SK-N-SH (cell line): Measurements from ENCODE around the gene USH1G. TPM values are rescaled to one million over a fixed set of nuclear protein-coding genes. Genes with fewer than 3 reads are reported as not detected.

Source experiments
- CTCF ChIA-PET: fragments of 300-600, 350-600 bp; formaldehyde crosslinking; extraction: SDS; loops from one replicate; lab custom pipeline; 2021; lab: Yijun Ruan, JAX
- POLR2A ChIA-PET: fragments of 350-600 bp; sonication (Branson Sonifier 250); formaldehyde crosslinking; extraction: SDS; loops from one replicate; lab custom pipeline; 2020; ENCODE audit warnings: antibody characterized with exemption, inconsistent platforms; lab: Yijun Ruan, JAX
- DNase-seq: peaks from one replicate; pipeline ENCODE4 v3.0.0; 2012
- H2AFZ ChIP-seq: fragments of 200-600 bp; sonication (generic); 2 replicates; pipeline ENCODE4 v1.8.1; 2016; ENCODE audit warnings: antibody characterized with exemption, mild to moderate bottlenecking, low read depth
- H3F3A ChIP-seq: fragments of 200-600 bp; sonication (generic); replicated peaks from 2 replicates; pipeline ENCODE3; 2016; ENCODE audit warnings: antibody characterized with exemption, mild to moderate bottlenecking; ENCODE audit not compliant: insufficient read depth
- H3K27ac ChIP-seq, 2 experiments: fragments of 200-500 bp in 1 of 2; fragments of 200-600 bp in 1 of 2; sonication (Bioruptor generic) in 1 of 2; sonication (generic), shearing (Covaris generic) in 1 of 2; 2 replicates each; pipeline versions ENCODE4 v1.5.1 to v1.6.1; 2014 to 2016; ENCODE audit warnings: low read depth in 2 of 2, inconsistent platforms in 1 of 2, low read length in 1 of 2, mild to moderate bottlenecking in 1 of 2, mixed read lengths in 1 of 2
- H3K27me3 ChIP-seq: fragments of 200-600 bp; sonication (generic), shearing (Covaris generic); 2 replicates; pipeline ENCODE4 v1.6.1; 2016; ENCODE audit warnings: mixed run types; ENCODE audit not compliant: insufficient read depth
- H3K36me3 ChIP-seq, 2 experiments: fragments of 200-500 bp in 1 of 2; fragments of 200-600 bp in 1 of 2; sonication (Bioruptor generic) in 1 of 2; sonication (generic) in 1 of 2; replicated peaks in 1 of 2; 2 replicates each; pipeline versions ENCODE3 to v1.5.1; 2014 to 2016; ENCODE audit warnings: low read length in 1 of 2, mild to moderate bottlenecking in 1 of 2; ENCODE audit not compliant: insufficient read depth in 2 of 2, control insufficient read depth in 1 of 2
- H3K4me1 ChIP-seq, 2 experiments: fragments of 200-500 bp in 1 of 2; fragments of 200-600 bp in 1 of 2; sonication (Bioruptor generic) in 1 of 2; sonication (generic), shearing (Covaris generic) in 1 of 2; 2 replicates each; pipeline versions ENCODE4 v1.5.1 to v1.6.1; 2014 to 2016; ENCODE audit warnings: low read depth in 1 of 2, low read length in 1 of 2, mixed run types in 1 of 2; ENCODE audit not compliant: insufficient read depth in 2 of 2, control insufficient read depth in 1 of 2
- H3K4me2 ChIP-seq: fragments of 200-600 bp; sonication (generic), shearing (Covaris generic); 2 replicates; pipeline ENCODE4 v1.6.1; 2017; ENCODE audit warnings: mixed run types
- H3K4me3 ChIP-seq, 2 experiments: fragments of 200-500 bp in 1 of 2; fragments of 200-600 bp in 1 of 2; sonication (Bioruptor generic) in 1 of 2; sonication (generic), shearing (Covaris generic) in 1 of 2; 2 replicates each; pipeline versions ENCODE4 v1.5.1 to v1.8.1; 2014 to 2016; ENCODE audit warnings: low read depth in 2 of 2, inconsistent platforms in 1 of 2, low read length in 1 of 2, mild to moderate bottlenecking in 1 of 2, mixed read lengths in 1 of 2, moderate library complexity in 1 of 2
- H3K79me2 ChIP-seq: fragments of 200-600 bp; sonication (generic); 2 replicates; pipeline ENCODE4 v1.8.1; 2017; ENCODE audit warnings: mild to moderate bottlenecking; ENCODE audit not compliant: insufficient read depth
- H3K9ac ChIP-seq: fragments of 200-600 bp; sonication (generic); 2 replicates; pipeline ENCODE4 v1.6.1; 2017; ENCODE audit warnings: mixed run types
- H3K9me2 ChIP-seq: fragments of 200-600 bp; sonication (generic); 2 replicates; pipeline ENCODE4 v1.6.1; 2017; ENCODE audit warnings: mixed run types
- H3K9me3 ChIP-seq: fragments of 200-600 bp; sonication (generic); 2 replicates; pipeline ENCODE4 v1.6.1; 2017; ENCODE audit warnings: mixed run types, mild to moderate bottlenecking, moderate library complexity
- H4K20me1 ChIP-seq: fragments of 200-600 bp; sonication (generic); 2 replicates; pipeline ENCODE4 v1.6.1; 2017; ENCODE audit warnings: mild to moderate bottlenecking, mixed run types; ENCODE audit not compliant: insufficient read depth
- CHD2 ChIP-seq: fragments of 150-350 bp; IDR thresholded peaks from 2 replicates; pipeline ENCODE4 v1.6.1; 2018; ENCODE audit warnings: low read length; ENCODE audit not compliant: partially characterized antibody
- FOXJ3 ChIP-seq: sonication (generic); formaldehyde crosslinking; IDR thresholded peaks from 2 replicates; pipeline ENCODE4 v1.5.1; 2020; ENCODE audit warnings: mild to moderate bottlenecking, missing genetic modification reagents
- GATA2 ChIP-seq: sonication (generic); formaldehyde crosslinking; IDR thresholded peaks from 2 replicates; pipeline ENCODE4 v1.5.0; 2020; ENCODE audit warnings: mild to moderate bottlenecking, missing genetic modification reagents
- NFIC ChIP-seq: IDR thresholded peaks from 2 replicates; pipeline ENCODE4 v1.4.0; 2012; ENCODE audit warnings: borderline replicate concordance
- SIN3A ChIP-seq: IDR thresholded peaks from 2 replicates; pipeline ENCODE4 v1.6.1; 2012; ENCODE audit warnings: low read depth, mild to moderate bottlenecking, low read length, moderate library complexity, borderline replicate concordance
- TAF1 ChIP-seq: IDR thresholded peaks from 2 replicates; pipeline ENCODE4 v1.6.1; 2012; ENCODE audit warnings: low read depth, mild to moderate bottlenecking, low read length, moderate library complexity, borderline replicate concordance
- YY1 ChIP-seq: IDR thresholded peaks from 2 replicates; pipeline ENCODE4 v1.4.0; 2012; ENCODE audit warnings: low read depth, mild to moderate bottlenecking
- WGBS: methylation state at CpG from one replicate; pipeline ENCODE4 v1.1.6; 2017; ENCODE audit warnings: low lambda C conversion rate; 5-methylcytosine and 5-hydroxymethylcytosine counted together
- polyA plus RNA-seq, 3 experiments: library from polyadenylated mRNA; depleted of rRNA; stranded (reverse); fragments of >200 nt; gene quantifications; 2 replicates each; pipeline ENCODE4 v1.2.3, GENCODE V29; 2012
- TF ChIP-seq, protein P1 (sequence below): IDR thresholded peaks from 2 replicates; pipeline ENCODE4 v1.6.1; 2012; ENCODE audit warnings: mild to moderate bottlenecking, low read depth, low read length, moderate library complexity
- TF ChIP-seq, protein P2 (sequence below): IDR thresholded peaks from 2 replicates; pipeline ENCODE4 v1.4.0; 2012; ENCODE audit warnings: low read depth, borderline replicate concordance
- TF ChIP-seq, protein P3 (sequence below): fragments of 150-350 bp; IDR thresholded peaks from 2 replicates; pipeline ENCODE4 v1.6.1; 2016; ENCODE audit warnings: mild to moderate bottlenecking, low read depth, low read length
- TF ChIP-seq, protein P4 (sequence below): fragments of 150-350 bp; IDR thresholded peaks from 2 replicates; pipeline ENCODE4 v1.6.1; 2017; ENCODE audit warnings: antibody characterized with exemption, low read length, low read depth, borderline replicate concordance
- TF ChIP-seq, protein P5 (sequence below): IDR thresholded peaks from 2 replicates; pipeline ENCODE4; 2012
- TF ChIP-seq, protein P6 (sequence below): fragments of 200-600 bp; sonication (generic); IDR thresholded peaks from 2 replicates; pipeline ENCODE4 v1.6.1; 2017; ENCODE audit warnings: antibody characterized with exemption, mild to moderate bottlenecking, moderate library complexity

USH1G gene
- polyA plus RNA-seq, 1 of the 3 experiments (the other 2 are of a cell fraction): not detected

DNA sequence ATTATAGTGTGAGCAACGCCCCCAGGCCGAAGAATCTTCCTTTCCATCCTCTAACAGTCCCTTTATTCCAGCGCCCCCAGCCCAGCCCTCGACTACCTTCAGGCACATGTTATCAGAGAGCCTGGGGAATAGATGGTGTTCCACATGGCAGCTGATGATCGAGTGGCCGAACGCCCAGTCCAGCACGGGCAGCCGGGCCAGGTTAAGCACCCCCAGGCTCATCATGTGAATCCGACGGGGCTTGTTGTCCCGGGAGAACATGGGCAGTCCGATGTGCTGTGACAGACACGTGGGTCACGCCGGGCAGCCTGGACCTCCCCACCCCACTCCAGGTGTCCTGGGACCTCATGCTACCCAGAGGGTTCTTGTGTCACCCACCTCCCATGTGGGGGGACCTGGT, 43.7 kb downstream of the USH1G start (continued):
- TF ChIP-seq, protein P1, sequence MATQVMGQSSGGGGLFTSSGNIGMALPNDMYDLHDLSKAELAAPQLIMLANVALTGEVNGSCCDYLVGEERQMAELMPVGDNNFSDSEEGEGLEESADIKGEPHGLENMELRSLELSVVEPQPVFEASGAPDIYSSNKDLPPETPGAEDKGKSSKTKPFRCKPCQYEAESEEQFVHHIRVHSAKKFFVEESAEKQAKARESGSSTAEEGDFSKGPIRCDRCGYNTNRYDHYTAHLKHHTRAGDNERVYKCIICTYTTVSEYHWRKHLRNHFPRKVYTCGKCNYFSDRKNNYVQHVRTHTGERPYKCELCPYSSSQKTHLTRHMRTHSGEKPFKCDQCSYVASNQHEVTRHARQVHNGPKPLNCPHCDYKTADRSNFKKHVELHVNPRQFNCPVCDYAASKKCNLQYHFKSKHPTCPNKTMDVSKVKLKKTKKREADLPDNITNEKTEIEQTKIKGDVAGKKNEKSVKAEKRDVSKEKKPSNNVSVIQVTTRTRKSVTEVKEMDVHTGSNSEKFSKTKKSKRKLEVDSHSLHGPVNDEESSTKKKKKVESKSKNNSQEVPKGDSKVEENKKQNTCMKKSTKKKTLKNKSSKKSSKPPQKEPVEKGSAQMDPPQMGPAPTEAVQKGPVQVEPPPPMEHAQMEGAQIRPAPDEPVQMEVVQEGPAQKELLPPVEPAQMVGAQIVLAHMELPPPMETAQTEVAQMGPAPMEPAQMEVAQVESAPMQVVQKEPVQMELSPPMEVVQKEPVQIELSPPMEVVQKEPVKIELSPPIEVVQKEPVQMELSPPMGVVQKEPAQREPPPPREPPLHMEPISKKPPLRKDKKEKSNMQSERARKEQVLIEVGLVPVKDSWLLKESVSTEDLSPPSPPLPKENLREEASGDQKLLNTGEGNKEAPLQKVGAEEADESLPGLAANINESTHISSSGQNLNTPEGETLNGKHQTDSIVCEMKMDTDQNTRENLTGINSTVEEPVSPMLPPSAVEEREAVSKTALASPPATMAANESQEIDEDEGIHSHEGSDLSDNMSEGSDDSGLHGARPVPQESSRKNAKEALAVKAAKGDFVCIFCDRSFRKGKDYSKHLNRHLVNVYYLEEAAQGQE: no peak
- no peak for TF ChIP-seq YY1
- TF ChIP-seq, protein P2, sequence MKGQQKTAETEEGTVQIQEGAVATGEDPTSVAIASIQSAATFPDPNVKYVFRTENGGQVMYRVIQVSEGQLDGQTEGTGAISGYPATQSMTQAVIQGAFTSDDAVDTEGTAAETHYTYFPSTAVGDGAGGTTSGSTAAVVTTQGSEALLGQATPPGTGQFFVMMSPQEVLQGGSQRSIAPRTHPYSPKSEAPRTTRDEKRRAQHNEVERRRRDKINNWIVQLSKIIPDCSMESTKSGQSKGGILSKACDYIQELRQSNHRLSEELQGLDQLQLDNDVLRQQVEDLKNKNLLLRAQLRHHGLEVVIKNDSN: no peak

DNA sequence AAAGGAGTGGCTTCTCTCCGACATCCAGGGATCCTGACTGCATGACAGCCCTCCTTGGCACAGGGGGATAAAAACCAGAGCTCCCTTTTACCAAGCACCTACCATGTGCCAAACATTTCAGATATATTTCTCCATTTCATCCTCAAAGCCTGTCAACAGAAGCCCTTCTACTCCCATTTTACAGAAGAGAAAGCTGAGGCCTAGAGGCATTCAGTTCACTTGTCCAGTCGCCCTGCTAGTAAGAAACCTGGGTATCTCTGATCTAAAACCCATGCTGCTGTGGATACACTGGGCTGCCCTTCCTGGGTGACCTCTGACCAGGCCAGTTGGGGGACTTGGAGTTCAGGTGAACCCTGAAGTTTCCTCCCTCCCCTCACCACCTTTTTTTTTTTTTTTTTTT, 44.4 kb downstream of the USH1G start:
- no peak overlapping the region for H3K4me2 ChIP-seq
- H3K9me2 ChIP-seq: no peaks in the 10 kb centered on the region
- ChIA-PET POLR2A (no interaction called here), CTCF (interaction anchor here (1.2 to 47.7 kb wide), 4 partner anchors 11 to 61 kb away, joined by 3 to 3869 read pairs (median 7); partner anchors contain the start of genes GRIN2C, NAT9, OTOP2 and OTOP3)
- no peak for DNase-seq
- 53% methylated on average over 2 of the region's 2 CpGs for WGBS
- H3K27me3 ChIP-seq: peaks cover 11% of the 10 kb centered on the region; the same call in 1 of the 2 replicates
- no peak overlapping the region for H3K9ac ChIP-seq
- no peaks in the 10 kb centered on the region for H3K36me3 ChIP-seq
- no peak overlapping the region for H3K4me3 ChIP-seq
- peaks cover 0 to 5% of the 10 kb centered on the region in 2 experiments; a peak in 2 of 4 replicates for H3K4me1 ChIP-seq
- no peaks in the 10 kb centered on the region for H3F3A ChIP-seq
- H3K27ac ChIP-seq: no peak overlapping the region
- TF ChIP-seq CHD2: no peak
- TF ChIP-seq, protein P3, sequence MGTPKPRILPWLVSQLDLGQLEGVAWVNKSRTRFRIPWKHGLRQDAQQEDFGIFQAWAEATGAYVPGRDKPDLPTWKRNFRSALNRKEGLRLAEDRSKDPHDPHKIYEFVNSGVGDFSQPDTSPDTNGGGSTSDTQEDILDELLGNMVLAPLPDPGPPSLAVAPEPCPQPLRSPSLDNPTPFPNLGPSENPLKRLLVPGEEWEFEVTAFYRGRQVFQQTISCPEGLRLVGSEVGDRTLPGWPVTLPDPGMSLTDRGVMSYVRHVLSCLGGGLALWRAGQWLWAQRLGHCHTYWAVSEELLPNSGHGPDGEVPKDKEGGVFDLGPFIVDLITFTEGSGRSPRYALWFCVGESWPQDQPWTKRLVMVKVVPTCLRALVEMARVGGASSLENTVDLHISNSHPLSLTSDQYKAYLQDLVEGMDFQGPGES: no peak
- TF ChIP-seq, protein P4, sequence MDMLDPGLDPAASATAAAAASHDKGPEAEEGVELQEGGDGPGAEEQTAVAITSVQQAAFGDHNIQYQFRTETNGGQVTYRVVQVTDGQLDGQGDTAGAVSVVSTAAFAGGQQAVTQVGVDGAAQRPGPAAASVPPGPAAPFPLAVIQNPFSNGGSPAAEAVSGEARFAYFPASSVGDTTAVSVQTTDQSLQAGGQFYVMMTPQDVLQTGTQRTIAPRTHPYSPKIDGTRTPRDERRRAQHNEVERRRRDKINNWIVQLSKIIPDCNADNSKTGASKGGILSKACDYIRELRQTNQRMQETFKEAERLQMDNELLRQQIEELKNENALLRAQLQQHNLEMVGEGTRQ: no peak
- no peak for TF ChIP-seq FOXJ3 (CRISPR knock-in tag)
- no peak for TF ChIP-seq GATA2 (CRISPR knock-in tag)
- TF ChIP-seq, protein P5, sequence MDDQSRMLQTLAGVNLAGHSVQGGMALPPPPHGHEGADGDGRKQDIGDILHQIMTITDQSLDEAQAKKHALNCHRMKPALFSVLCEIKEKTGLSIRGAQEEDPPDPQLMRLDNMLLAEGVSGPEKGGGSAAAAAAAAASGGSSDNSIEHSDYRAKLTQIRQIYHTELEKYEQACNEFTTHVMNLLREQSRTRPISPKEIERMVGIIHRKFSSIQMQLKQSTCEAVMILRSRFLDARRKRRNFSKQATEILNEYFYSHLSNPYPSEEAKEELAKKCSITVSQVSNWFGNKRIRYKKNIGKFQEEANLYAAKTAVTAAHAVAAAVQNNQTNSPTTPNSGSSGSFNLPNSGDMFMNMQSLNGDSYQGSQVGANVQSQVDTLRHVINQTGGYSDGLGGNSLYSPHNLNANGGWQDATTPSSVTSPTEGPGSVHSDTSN: no peak
- TF ChIP-seq, protein P6, sequence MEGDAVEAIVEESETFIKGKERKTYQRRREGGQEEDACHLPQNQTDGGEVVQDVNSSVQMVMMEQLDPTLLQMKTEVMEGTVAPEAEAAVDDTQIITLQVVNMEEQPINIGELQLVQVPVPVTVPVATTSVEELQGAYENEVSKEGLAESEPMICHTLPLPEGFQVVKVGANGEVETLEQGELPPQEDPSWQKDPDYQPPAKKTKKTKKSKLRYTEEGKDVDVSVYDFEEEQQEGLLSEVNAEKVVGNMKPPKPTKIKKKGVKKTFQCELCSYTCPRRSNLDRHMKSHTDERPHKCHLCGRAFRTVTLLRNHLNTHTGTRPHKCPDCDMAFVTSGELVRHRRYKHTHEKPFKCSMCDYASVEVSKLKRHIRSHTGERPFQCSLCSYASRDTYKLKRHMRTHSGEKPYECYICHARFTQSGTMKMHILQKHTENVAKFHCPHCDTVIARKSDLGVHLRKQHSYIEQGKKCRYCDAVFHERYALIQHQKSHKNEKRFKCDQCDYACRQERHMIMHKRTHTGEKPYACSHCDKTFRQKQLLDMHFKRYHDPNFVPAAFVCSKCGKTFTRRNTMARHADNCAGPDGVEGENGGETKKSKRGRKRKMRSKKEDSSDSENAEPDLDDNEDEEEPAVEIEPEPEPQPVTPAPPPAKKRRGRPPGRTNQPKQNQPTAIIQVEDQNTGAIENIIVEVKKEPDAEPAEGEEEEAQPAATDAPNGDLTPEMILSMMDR: no peak
- TF ChIP-seq SIN3A: no peak
- TF ChIP-seq NFIC: no peak
- no peak for TF ChIP-seq TAF1
- TF ChIP-seq, all 33 proteins: peak for 0
- no peaks in the 10 kb centered on the region for H3K79me2 ChIP-seq
- no peaks in the 10 kb centered on the region for H4K20me1 ChIP-seq
- no peak overlapping the region for H2AFZ ChIP-seq
- H3K9me3 ChIP-seq: no peaks in the 10 kb centered on the region
